Right lobe of liver (tissue), 4 donors: ENCODE results near the gene LTC4S.

Source experiments
- CTCF ChIP-seq, 4 donors: fragments of 200-600 bp in 3 of 4; fragments of 450-650 bp in 1 of 4; IDR thresholded peaks; one replicate each; pipeline versions ENCODE4 v1.5.1 to v1.8.0; 2016 to 2022; ENCODE audit warnings: antibody characterized with exemption in 4 of 4, mild to moderate bottlenecking in 2 of 4
- POLR2A ChIP-seq: fragments of 450-650 bp; IDR thresholded peaks from one replicate; pipeline ENCODE4 v1.6.1; 2017; ENCODE audit warnings: antibody characterized with exemption, mild to moderate bottlenecking
- donor health status: DM: no; HTN: no; CAD: no.
- donor health status: DM: no; HTN: no; CAD: no.
- donor health status: DM: no; HTN: yes; CAD: no.

- TF ChIP-seq CTCF (IDR thresholded peaks at IDR 0.05), result no peak
- no peak for TF ChIP-seq POLR2A
Measured at GRCh38 chr5:179816401-179816795, 22.6 kb downstream of the LTC4S start.
